Measurements from ENCODE around the gene TBXAS1. TPM values are rescaled to one million over a fixed set of nuclear protein-coding genes. Genes with fewer than 3 reads are reported as not detected.

TBXAS1 gene
- total RNA-seq, 2 donors from 2014 or later = 3.6 to 10.6 TPM

- intact Hi-C loops (cut with DNase I) = loop anchor here (10.0 kb wide), 1 partner anchor 365 kb away; no protein-coding TSS in a partner anchor
- 86 to 87% methylated on average over 7 to 10 of the region's 10 CpGs for WGBS, 2 donors
- H3K36me3 ChIP-seq (replicated peaks in 1 of 2; ENCODE audit: insufficient read depth in 1 of 2, low read depth in 2 of 2) = no peaks in the 10 kb centered on the region
- TF ChIP-seq, protein P1, sequence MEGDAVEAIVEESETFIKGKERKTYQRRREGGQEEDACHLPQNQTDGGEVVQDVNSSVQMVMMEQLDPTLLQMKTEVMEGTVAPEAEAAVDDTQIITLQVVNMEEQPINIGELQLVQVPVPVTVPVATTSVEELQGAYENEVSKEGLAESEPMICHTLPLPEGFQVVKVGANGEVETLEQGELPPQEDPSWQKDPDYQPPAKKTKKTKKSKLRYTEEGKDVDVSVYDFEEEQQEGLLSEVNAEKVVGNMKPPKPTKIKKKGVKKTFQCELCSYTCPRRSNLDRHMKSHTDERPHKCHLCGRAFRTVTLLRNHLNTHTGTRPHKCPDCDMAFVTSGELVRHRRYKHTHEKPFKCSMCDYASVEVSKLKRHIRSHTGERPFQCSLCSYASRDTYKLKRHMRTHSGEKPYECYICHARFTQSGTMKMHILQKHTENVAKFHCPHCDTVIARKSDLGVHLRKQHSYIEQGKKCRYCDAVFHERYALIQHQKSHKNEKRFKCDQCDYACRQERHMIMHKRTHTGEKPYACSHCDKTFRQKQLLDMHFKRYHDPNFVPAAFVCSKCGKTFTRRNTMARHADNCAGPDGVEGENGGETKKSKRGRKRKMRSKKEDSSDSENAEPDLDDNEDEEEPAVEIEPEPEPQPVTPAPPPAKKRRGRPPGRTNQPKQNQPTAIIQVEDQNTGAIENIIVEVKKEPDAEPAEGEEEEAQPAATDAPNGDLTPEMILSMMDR (IDR thresholded peaks at IDR 0.05) = no peak
- no peak for TF ChIP-seq POLR2A (IDR thresholded peaks at IDR 0.05)
- H3K4me1 ChIP-seq = no peaks in the 10 kb centered on the region
- DNase-seq (no peak), ATAC-seq (no peak)
- H3K9me3 ChIP-seq = no peaks in the 10 kb centered on the region
- no peaks in the 10 kb centered on the region for H3K27me3 ChIP-seq
- no peak overlapping the region for H3K27ac ChIP-seq
- H3K4me3 ChIP-seq = no peak overlapping the region
These were observed 161.1 kb downstream of the TBXAS1 start for GRCh38 chr7:139990142-139990535.

DNA sequence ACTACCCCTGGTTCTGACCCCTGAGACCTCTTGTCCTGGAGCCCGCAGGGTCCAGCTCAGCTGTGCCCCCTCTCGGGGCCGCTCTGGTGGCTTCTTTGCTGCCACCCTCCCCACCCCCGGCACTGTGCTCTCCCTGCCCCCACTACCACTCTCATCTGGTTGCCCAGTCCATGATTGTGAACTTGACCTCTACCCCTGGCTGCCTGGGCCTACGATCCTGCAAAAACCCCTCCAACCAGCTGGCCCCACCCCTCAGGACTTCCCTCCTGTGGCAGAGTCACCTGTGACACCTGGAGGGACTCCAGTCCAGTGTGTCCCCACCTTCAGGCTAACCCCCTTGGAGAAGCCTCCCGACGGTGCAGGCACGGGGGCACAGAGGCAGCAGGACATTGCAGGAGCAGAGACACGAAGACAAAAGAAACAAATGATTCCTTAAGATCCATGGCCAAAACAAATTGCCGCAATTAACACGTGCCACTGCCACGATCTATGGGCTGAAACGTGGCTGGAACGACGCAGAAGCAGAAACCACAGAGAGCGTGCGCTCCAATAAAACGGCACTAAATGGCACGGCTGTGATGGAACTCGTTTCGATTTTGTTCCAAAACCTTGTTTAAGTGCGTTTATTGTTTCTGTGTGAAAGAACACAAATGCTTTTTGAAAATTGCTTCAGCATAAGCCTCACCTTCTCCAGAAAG lies 161.7 kb downstream of the TBXAS1 start:
- H3K4me3 ChIP-seq = no peak overlapping the region
- intact Hi-C loops (cut with DNase I) = loop anchor here (10.0 kb wide), 1 partner anchor 366 kb away; no protein-coding TSS in a partner anchor
- H3K36me3 ChIP-seq (replicated peaks in 1 of 2; ENCODE audit: insufficient read depth in 1 of 2, low read depth in 2 of 2) = no peaks in the 10 kb centered on the region
- TF ChIP-seq, protein P1 (IDR thresholded peaks at IDR 0.05) = no peak
- no peak for TF ChIP-seq POLR2A (IDR thresholded peaks at IDR 0.05)
- H3K27ac ChIP-seq = no peak overlapping the region
- no peaks in the 10 kb centered on the region for H3K4me1 ChIP-seq
- WGBS, 2 donors = 94 to 95% methylated on average over 21 to 22 of the region's 22 CpGs
- no peaks in the 10 kb centered on the region for H3K9me3 ChIP-seq
- ATAC-seq = no peak
- no peak for DNase-seq
- no peaks in the 10 kb centered on the region for H3K27me3 ChIP-seq

- ATAC-seq = no peak
- no peak for DNase-seq
- TF ChIP-seq, protein P1 (IDR thresholded peaks at IDR 0.05) = no peak
- TF ChIP-seq POLR2A (IDR thresholded peaks at IDR 0.05) = no peak
- no peaks in the 10 kb centered on the region for H3K9me3 ChIP-seq
- H3K36me3 ChIP-seq (replicated peaks in 1 of 2; ENCODE audit: insufficient read depth in 1 of 2, low read depth in 2 of 2) = no peaks in the 10 kb centered on the region
- H3K27ac ChIP-seq = no peak overlapping the region
- no peaks in the 10 kb centered on the region for H3K27me3 ChIP-seq
- 72 to 77% methylated on average over 5 of the region's 5 CpGs for WGBS, 2 donors
- H3K4me1 ChIP-seq = no peaks in the 10 kb centered on the region
- H3K4me3 ChIP-seq = no peak overlapping the region
- intact Hi-C loops (cut with DNase I) = loop anchor here (10.0 kb wide), 1 partner anchor 366 kb away; no protein-coding TSS in a partner anchor
These were observed 162.2 kb downstream of the TBXAS1 start for GRCh38 chr7:139991269-139991666.

DNA sequence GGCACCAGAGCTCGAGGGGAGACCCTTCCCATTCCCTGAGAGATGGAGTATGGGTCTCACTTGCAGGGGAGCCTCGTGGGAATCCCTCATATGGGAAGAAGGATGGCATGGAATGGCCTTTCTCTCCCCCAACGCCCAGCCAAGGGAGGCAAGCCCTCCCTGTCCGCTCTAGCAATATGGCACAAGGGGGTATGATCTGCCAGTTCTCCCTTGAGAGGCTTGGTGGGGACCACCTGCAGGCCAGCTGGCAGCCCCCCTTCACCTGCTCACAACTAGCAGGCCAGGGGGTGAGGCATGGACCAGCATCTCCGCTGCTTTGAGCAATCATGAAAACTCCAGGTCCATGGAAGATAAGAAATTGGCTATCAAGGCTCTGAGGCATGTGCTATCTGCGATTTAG lies 162.8 kb downstream of the TBXAS1 start:
- no peak overlapping the region for H3K4me3 ChIP-seq
- H3K27me3 ChIP-seq = no peaks in the 10 kb centered on the region
- DNase-seq (no peak), ATAC-seq (no peak)
- H3K9me3 ChIP-seq = no peaks in the 10 kb centered on the region
- H3K27ac ChIP-seq = no peak overlapping the region
- intact Hi-C loops (cut with DNase I) = loop anchor here (10.0 kb wide), 1 partner anchor 367 kb away; no protein-coding TSS in a partner anchor
- no peaks in the 10 kb centered on the region for H3K36me3 ChIP-seq (replicated peaks in 1 of 2; ENCODE audit: insufficient read depth in 1 of 2, low read depth in 2 of 2)
- no peaks in the 10 kb centered on the region for H3K4me1 ChIP-seq
- WGBS, 2 donors = 76 to 84% methylated on average over 6 of the region's 6 CpGs
- TF ChIP-seq POLR2A (IDR thresholded peaks at IDR 0.05) = no peak
- TF ChIP-seq, protein P1 (IDR thresholded peaks at IDR 0.05) = no peak
